Gastroesophageal sphincter (tissue), 3 donors: ENCODE measurements around the gene ALDOC.

Source experiments
- CTCF ChIP-seq, 4 experiments: fragments of 200-600 bp in 2 of 4; fragments of 450-650 bp in 2 of 4; sonication (generic) in 1 of 4; IDR thresholded peaks; one replicate each; pipeline ENCODE4 v1.5.1; 2017 to 2019; ENCODE audit warnings: antibody characterized with exemption in 4 of 4, mild to moderate bottlenecking in 2 of 4, moderate library complexity in 2 of 4
- EP300 ChIP-seq: sonication (generic); formaldehyde crosslinking; IDR thresholded peaks from one replicate; pipeline ENCODE4 v1.6.1; 2017; ENCODE audit warnings: antibody characterized with exemption, mild to moderate bottlenecking
- POLR2AphosphoS5 ChIP-seq: sonication (generic); formaldehyde crosslinking; IDR thresholded peaks from one replicate; pipeline ENCODE4 v1.6.1; 2017; ENCODE audit warnings: antibody characterized with exemption

- no peak for TF ChIP-seq CTCF (IDR thresholded peaks at IDR 0.05)
- TF ChIP-seq POLR2AphosphoS5: no peak
- no peak for TF ChIP-seq EP300
Observed at GRCh38 chr17:28580959-28581358, 4.3 kb upstream of the ALDOC start.
